ENCODE data around the gene ETS1. TPM values are rescaled to one million over a fixed set of nuclear protein-coding genes. Genes with fewer than 3 reads are reported as not detected.

ETS1 gene
- total and polyA plus RNA-seq, 12 donors = 9.6 to 61.7 (median 43.1) TPM

DNA sequence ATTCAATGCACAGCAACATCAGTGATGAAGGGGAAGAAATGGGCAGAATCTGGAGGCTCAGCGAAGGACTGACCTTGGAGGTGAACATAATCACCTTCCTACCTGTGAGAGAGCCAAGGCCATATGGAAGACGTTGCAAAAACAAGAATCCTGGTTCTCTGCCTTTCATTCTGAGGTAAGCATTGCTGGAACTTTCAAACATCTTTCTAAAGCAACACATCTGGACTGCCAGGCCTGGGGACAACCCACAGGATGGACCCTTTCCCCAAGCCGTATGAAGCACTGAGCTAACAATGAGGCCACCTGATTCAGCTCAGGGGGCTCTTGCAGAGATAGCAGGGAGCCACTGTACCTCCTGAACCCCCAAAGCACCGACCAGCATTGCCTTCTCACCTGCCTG lies 70.5 kb downstream of the ETS1 start:
- no peak for DNase-seq
- peak overlapping the region in 2 of 5 donors; percentile 38 to 40 for H3K27ac ChIP-seq
- peaks cover 13 to 15% of the 10 kb centered on the region in 2 donors for H3K4me1 ChIP-seq (replicated peaks in 1 of 2)
- intact Hi-C loops (cut with DNase I) = no loop called here
- H3K27me3 ChIP-seq = no peaks in the 10 kb centered on the region
- WGBS, 4 donors = 60 to 72% (median 66%) methylated on average over 4 of the region's 4 CpGs
- TF ChIP-seq, protein P1, sequence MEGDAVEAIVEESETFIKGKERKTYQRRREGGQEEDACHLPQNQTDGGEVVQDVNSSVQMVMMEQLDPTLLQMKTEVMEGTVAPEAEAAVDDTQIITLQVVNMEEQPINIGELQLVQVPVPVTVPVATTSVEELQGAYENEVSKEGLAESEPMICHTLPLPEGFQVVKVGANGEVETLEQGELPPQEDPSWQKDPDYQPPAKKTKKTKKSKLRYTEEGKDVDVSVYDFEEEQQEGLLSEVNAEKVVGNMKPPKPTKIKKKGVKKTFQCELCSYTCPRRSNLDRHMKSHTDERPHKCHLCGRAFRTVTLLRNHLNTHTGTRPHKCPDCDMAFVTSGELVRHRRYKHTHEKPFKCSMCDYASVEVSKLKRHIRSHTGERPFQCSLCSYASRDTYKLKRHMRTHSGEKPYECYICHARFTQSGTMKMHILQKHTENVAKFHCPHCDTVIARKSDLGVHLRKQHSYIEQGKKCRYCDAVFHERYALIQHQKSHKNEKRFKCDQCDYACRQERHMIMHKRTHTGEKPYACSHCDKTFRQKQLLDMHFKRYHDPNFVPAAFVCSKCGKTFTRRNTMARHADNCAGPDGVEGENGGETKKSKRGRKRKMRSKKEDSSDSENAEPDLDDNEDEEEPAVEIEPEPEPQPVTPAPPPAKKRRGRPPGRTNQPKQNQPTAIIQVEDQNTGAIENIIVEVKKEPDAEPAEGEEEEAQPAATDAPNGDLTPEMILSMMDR (IDR thresholded peaks at IDR 0.05) = no peak
- TF ChIP-seq POLR2A (IDR thresholded peaks at IDR 0.05) = no peak
- no peaks in the 10 kb centered on the region for H3K9me3 ChIP-seq (replicated peaks in 1 of 3)
- H3K36me3 ChIP-seq (replicated peaks in 1 of 2) = no peaks in the 10 kb centered on the region
- no peak overlapping the region for H3K4me3 ChIP-seq

DNA sequence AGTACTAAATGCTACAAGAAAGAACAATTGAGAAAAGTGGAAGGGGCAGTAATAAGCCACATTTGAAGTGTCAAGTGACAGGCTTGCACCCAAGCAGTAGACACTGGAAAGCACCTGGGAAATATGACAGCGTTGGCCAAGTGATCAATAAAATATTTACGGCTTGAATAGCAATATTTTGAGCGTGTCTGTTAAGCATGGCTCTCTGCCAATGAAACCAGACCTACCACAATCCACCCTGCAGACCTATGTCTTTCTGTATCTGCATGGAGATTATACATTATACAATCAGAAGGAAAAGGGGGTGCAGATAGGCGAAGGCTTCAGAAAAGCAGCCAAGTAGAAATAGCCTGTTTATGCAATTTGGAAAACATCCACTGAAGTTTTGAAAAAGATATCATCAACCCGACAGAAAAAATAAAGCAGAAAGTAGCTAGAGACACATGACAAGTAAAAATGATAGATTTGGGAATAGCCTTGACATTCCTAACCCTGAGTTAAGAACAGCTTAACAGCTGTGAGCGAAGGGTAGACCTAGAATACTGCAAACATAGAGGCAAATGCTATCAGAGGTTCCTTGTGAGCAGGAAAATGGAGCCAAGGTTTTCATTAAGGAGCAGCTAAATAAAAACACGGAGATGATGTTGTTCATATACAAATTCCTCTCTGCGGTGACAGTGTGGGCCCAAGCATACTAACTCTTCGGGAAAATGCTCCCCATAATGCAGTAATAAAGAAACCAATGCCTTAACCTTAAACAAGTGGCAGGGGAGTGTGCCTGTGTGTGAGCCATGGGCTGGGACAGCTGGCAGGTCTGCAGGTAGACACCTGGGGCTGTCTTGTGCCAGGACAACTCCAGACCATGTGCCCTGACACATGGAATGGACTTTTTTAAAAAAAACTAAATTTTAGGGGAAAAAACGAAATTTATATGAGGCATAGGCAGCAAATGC lies 71.3 kb downstream of the ETS1 start:
- H3K9me3 ChIP-seq (replicated peaks in 1 of 3) = no peaks in the 10 kb centered on the region
- no peaks in the 10 kb centered on the region for H3K27me3 ChIP-seq
- no peak for DNase-seq
- no peaks in the 10 kb centered on the region for H3K36me3 ChIP-seq (replicated peaks in 1 of 2)
- no peak for TF ChIP-seq POLR2A (IDR thresholded peaks at IDR 0.05)
- TF ChIP-seq, protein P1 (IDR thresholded peaks at IDR 0.05) = no peak
- WGBS, 4 donors = 23 to 36% (median 31%) methylated on average over 10 of the region's 10 CpGs
- peaks cover 15 to 19% of the 10 kb centered on the region in 2 donors for H3K4me1 ChIP-seq (replicated peaks in 1 of 2)
- H3K27ac ChIP-seq = peak overlapping the region in 2 of 5 donors; percentile 17 to 40
- H3K4me3 ChIP-seq = peak overlapping the region in 1 of 4 donors; percentile 6
- intact Hi-C loops (cut with DNase I) = no loop called here

DNA sequence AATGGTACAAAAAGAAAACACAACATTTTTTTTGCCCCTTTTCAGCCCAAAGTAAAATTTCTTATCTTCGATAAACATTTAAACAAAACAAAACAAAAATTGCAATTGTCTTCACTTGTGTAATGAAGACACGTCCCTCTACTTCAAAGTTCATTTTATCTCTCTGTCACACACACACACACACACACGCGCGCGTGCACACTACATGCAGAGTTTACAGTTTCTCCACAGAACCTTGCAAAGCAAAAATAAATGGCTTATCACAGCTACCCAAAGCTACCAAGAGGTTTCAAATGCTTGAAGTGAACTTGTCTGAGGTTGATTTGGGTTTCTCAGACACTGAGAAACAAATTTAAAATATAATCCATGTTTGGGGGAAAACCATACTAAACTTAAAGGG lies 72.3 kb downstream of the ETS1 start:
- intact Hi-C loops (cut with DNase I) = no loop called here
- no peak for DNase-seq

More for the DNA sequence above, 72.3 kb downstream of the ETS1 start:
- Histone ChIP-seq H3K4me3 (no peak overlapping the region), H3K9me3 (replicated peaks in 1 of 3) (no peaks in the 10 kb centered on the region), H3K27me3 (no peaks in the 10 kb centered on the region), H3K27ac (no peak overlapping the region), H3K4me1 (replicated peaks in 1 of 2) (peaks cover 15 to 27% of the 10 kb centered on the region in 2 donors), H3K36me3 (replicated peaks in 1 of 2) (no peaks in the 10 kb centered on the region)
- WGBS, 4 donors = 59 to 70% (median 64%) methylated on average over 6 of the region's 6 CpGs
- TF ChIP-seq POLR2A (IDR thresholded peaks at IDR 0.05) = no peak
- TF ChIP-seq, protein P1 (IDR thresholded peaks at IDR 0.05) = no peak

All from adrenal gland (tissue), 12 donors.